ENCODE results near the gene TBX10.
"Not testable (repeated sequence)": the region's sequence is repeated elsewhere in the genome, so short reads cannot be mapped to it uniquely, and the experiment has no call there.

The TBX10 gene

GRCh38 chr11:67614730-67615714 lies 24.5 kb downstream of the TBX10 start:
- FAIRE-seq: no peak

- no peak for FAIRE-seq
These were observed 25.4 kb downstream of the TBX10 start for GRCh38 chr11:67613960-67614715.

GRCh38 chr11:67613313-67613959 lies 26.1 kb downstream of the TBX10 start:
- no peak for FAIRE-seq

- no peak for FAIRE-seq
These were observed 26.8 kb downstream of the TBX10 start for GRCh38 chr11:67612751-67613150.

GRCh38 chr11:67611704-67612587 lies 27.6 kb downstream of the TBX10 start:
- no peak for FAIRE-seq

- no peak for FAIRE-seq
These were observed 28.4 kb downstream of the TBX10 start for GRCh38 chr11:67611165-67611564.

- no peak for FAIRE-seq
These were observed 29.2 kb downstream of the TBX10 start for GRCh38 chr11:67610302-67610868.

GRCh38 chr11:67609316-67609715 lies 30.2 kb downstream of the TBX10 start:
- no peak for FAIRE-seq

GRCh38 chr11:67608486-67608885 lies 31.1 kb downstream of the TBX10 start:
- no peak for FAIRE-seq

GRCh38 chr11:67607507-67607906 lies 32.1 kb downstream of the TBX10 start:
- FAIRE-seq: no peak

- FAIRE-seq: no peak
These were observed 32.9 kb downstream of the TBX10 start, which contains the start of gene NDUFV1 for GRCh38 chr11:67606492-67607295. Gene NDUFV1, plus strand, starts transcription at chr11:67606936. Its CDS starts 69 bp downstream, at chr11:67607005.

- FAIRE-seq: no peak
These were observed 33.5 kb downstream of the TBX10 start for GRCh38 chr11:67606093-67606491.

- FAIRE-seq: no peak
These were observed 34.1 kb downstream of the TBX10 start for GRCh38 chr11:67605231-67606011.

- no peak for FAIRE-seq
These were observed 34.7 kb downstream of the TBX10 start for GRCh38 chr11:67604815-67605214.

- FAIRE-seq: not testable (repeated sequence)
These were observed 35.4 kb downstream of the TBX10 start for GRCh38 chr11:67604119-67604518.

- no peak for FAIRE-seq
These were observed 38.5 kb downstream of the TBX10 start for GRCh38 chr11:67601098-67601497.

GRCh38 chr11:67600324-67601029 lies 39.1 kb downstream of the TBX10 start:
- FAIRE-seq: no peak

- no peak for FAIRE-seq
These were observed 40.4 kb downstream of the TBX10 start for GRCh38 chr11:67599149-67599548.

- not testable (repeated sequence) for FAIRE-seq
These were observed 41.6 kb downstream of the TBX10 start for GRCh38 chr11:67597963-67598362.
